Left renal pelvis (tissue), 4 donors: Measurements from ENCODE around the gene CD180. TPM values are rescaled to one million over a fixed set of nuclear protein-coding genes. Genes with fewer than 3 reads are reported as not detected.

Experiments used
- DNase-seq, 4 donors: peaks; one replicate each; pipeline ENCODE4 v3.0.0-alpha.2; 2013; ENCODE audit warnings: low read depth in 4 of 4, low spot score in 3 of 4
- polyA plus RNA-seq, 4 donors: library from polyadenylated mRNA; unstranded; fragments of 120-200 nt; gene quantifications; one replicate each; pipeline ENCODE4 v1.2.1, GENCODE V29; 2013; ENCODE audit not compliant: insufficient read length in 4 of 4

Gene CD180
- polyA plus RNA-seq, 4 donors = 0.43 to 2.0 (median 1.0) TPM

DNA sequence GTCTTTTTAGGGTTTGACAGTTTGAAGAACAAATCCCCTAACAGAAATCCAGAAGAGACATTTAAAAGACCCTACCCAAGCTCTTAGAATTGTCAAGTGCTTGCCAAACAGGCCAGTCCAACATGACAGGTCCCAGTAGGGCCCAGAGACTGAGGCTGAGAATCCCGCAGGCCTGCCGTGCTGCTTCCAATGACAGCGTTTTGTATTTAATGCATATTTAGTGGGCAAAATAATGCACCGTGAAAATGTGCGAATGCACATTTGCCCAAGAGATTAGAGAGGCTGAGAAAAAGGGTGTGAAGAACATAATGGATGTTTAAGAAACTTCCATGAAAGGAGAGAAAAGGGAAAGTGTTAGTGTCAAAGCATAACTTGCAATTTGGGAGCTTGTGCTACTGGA lies 57.6 kb downstream of the CD180 start:
- DNase-seq = no peak

DNA sequence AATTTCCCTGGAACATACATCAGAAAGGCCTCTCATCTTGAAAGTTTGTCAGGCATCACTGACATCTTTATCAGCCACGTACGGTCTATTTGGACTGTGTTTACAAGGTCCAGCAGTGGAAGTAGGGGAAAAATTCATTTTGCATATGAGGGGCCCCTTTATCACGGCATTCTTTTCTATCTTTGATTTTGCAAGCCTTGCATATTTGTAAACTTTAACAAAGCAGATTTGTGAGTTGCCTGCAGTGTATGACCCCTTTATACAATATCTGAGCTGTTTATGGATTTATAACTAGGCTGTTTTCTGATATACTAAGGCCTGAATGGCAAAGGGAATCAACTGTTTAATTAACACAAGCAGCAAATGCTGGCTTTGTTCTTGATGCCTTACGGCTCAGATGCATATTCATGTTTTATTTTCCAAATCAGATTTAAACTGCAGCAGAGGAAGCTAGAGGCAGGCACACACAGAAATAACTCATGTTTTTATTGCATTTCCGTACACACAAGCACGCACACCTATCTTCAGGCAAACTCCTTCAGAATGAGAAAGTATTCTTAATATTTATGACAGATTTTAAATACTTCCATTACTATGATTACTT lies 61.1 kb downstream of the CD180 start:
- no peak for DNase-seq

DNA sequence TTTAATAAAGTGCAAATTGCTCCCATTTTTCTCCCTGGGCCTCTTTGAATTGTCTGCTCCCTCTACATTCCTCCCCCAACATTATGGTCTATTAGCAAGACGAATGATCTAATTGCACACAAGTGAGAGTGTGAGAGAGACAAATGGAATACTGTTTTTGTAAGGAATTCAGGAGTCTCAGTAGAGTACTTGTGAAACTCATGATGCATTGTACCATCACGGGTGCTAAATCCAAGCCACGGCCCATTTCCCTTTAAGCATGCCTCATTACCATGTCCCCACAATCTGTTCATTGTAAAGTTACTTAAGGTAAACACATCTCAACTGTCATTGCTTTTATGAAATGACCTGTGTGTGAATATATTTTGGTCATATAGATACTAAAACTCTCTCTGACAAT lies 62.8 kb downstream of the CD180 start:
- DNase-seq = no peak

DNA sequence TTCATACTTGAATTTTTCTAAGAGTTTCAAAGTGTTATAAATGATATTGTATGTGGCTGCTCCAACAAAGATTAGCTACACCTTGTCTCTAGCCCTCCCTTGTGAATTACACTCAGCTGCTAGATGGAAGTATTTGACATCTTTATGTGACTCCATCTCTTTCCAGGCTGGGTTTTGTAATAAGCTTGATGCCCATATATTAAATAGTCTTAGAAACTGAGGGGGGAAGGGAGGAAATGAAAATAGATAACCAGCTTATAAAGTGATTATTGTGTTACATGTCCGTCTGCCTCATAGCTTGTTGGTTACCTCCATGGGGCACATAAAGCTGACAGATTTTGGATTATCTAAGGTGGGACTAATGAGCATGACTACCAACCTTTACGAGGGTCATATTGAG lies 63.4 kb downstream of the CD180 start:
- DNase-seq = no peak

DNA sequence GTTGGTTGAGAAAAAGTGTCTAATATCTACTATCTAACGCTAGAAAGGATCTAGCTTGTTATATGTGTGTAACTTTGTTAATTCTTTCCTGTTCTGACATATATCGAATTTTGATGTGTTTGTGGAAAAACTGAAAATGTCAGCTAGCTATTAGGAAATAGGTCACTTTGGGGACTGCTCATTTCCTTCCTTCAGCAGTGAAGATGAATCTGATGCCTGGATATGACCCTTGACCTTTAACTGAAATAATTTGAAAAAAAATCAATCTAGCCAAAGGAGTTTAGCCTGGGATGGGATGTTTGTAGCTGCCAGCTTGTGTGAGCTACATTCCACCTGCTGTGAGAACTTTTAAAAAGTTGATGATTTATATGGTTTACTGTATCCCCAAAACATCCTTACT lies 66.8 kb downstream of the CD180 start:
- DNase-seq = no peak
